MCF 10A (cell line): ENCODE measurements around the gene TAGLN. TPM values are rescaled to one million over a fixed set of nuclear protein-coding genes. Genes with fewer than 3 reads are reported as not detected.

ENCODE experiments used
- BruUV-seq: library from RNA; stranded (reverse); fragments of 400-500 nt; replicated peaks from 2 replicates; lab custom pipeline; 2021; lab: Mats Ljungman, UMichigan
- CTCF ChIA-PET: fragments of 300-600 bp; sonication (Branson Sonifier 250); formaldehyde crosslinking; extraction: SDS; loops from one replicate; lab custom pipeline; 2021; ENCODE audit warnings: antibody characterized with exemption, inconsistent platforms; lab: Yijun Ruan, JAX
- POLR2A ChIA-PET: fragments of 300-600, 350-650 bp; sonication (Branson Sonifier 250); formaldehyde crosslinking; extraction: SDS; loops from one replicate; lab custom pipeline; 2020; ENCODE audit warnings: antibody characterized with exemption, inconsistent platforms; lab: Yijun Ruan, JAX
- DNase-seq: peaks from one replicate; pipeline ENCODE4 v3.0.0-alpha.2; 2018; ENCODE audit not compliant: unreplicated experiment
- H3K27ac Mint-ChIP-seq: one replicate; pipeline ENCODE4 v1.8.0; 2022; ENCODE audit warnings: mild to moderate bottlenecking, low read depth, mixed read lengths; ENCODE audit not compliant: unreplicated experiment
- H3K27me3 Mint-ChIP-seq: one replicate; pipeline ENCODE4 v1.8.0; 2022; ENCODE audit warnings: mixed read lengths; ENCODE audit not compliant: insufficient read depth, unreplicated experiment
- H3K36me3 Mint-ChIP-seq: one replicate; pipeline ENCODE4 v1.8.0; 2022; ENCODE audit warnings: mild to moderate bottlenecking, moderate library complexity, mixed read lengths; ENCODE audit not compliant: insufficient read depth, unreplicated experiment
- H3K4me1 Mint-ChIP-seq: one replicate; pipeline ENCODE4 v1.8.0; 2022; ENCODE audit warnings: mixed read lengths; ENCODE audit not compliant: insufficient read depth, unreplicated experiment
- H3K4me3 Mint-ChIP-seq: one replicate; pipeline ENCODE4 v1.8.0; 2022; ENCODE audit warnings: mild to moderate bottlenecking, moderate library complexity, mixed read lengths; ENCODE audit not compliant: unreplicated experiment
- H3K9me3 Mint-ChIP-seq: one replicate; pipeline ENCODE4 v1.8.0; 2022; ENCODE audit warnings: mixed read lengths; ENCODE audit not compliant: unreplicated experiment
- intact Hi-C: fragments of 100-400 bp; cut with micrococcal nuclease; formaldehyde crosslinking; loops from 2 replicates; pipeline ENCODE4 v1.14.1; 2022
- total RNA-seq: library from RNA; stranded (reverse); gene quantifications from 2 replicates; pipeline ENCODE4 v1.2.3, GENCODE V29; 2022
- TF ChIP-seq, protein P1 (sequence below): fragments of 200-600 bp; IDR thresholded peaks from one replicate; pipeline ENCODE4 v1.8.0; 2022; ENCODE audit warnings: antibody characterized with exemption, mild to moderate bottlenecking; ENCODE audit not compliant: unreplicated experiment

The TAGLN gene
- total RNA-seq, 1 experiment from 2014 or later, result 45.4 TPM

- no peaks in the 10 kb centered on the region for H3K27me3 Mint-ChIP-seq
- intact Hi-C loops, result no loop called here
- no peaks in the 10 kb centered on the region for H3K9me3 Mint-ChIP-seq
- no peak overlapping the region for H3K27ac Mint-ChIP-seq
- POLR2A ChIA-PET, result interaction anchor here (0.9 kb wide), 1 partner anchor 39 kb away, joined by 3 read pairs; no protein-coding TSS in a partner anchor
- BruUV-seq, result no TSS peak
- H3K4me1 Mint-ChIP-seq, result no peaks in the 10 kb centered on the region
- CTCF ChIA-PET, result interaction anchor here (0.7 kb wide), 1 partner anchor 11 kb away, joined by 4 read pairs; no protein-coding TSS in a partner anchor
- TF ChIP-seq, protein P1, sequence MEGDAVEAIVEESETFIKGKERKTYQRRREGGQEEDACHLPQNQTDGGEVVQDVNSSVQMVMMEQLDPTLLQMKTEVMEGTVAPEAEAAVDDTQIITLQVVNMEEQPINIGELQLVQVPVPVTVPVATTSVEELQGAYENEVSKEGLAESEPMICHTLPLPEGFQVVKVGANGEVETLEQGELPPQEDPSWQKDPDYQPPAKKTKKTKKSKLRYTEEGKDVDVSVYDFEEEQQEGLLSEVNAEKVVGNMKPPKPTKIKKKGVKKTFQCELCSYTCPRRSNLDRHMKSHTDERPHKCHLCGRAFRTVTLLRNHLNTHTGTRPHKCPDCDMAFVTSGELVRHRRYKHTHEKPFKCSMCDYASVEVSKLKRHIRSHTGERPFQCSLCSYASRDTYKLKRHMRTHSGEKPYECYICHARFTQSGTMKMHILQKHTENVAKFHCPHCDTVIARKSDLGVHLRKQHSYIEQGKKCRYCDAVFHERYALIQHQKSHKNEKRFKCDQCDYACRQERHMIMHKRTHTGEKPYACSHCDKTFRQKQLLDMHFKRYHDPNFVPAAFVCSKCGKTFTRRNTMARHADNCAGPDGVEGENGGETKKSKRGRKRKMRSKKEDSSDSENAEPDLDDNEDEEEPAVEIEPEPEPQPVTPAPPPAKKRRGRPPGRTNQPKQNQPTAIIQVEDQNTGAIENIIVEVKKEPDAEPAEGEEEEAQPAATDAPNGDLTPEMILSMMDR, result no peak
- peaks cover 33% of the 10 kb centered on the region for H3K36me3 Mint-ChIP-seq
- no peak for DNase-seq
- no peak overlapping the region for H3K4me3 Mint-ChIP-seq
These were observed 13.3 kb upstream of the TAGLN start for GRCh38 chr11:117185736-117186430.

GRCh38 chr11:117186431-117186761 is 12.8 kb upstream of the TAGLN start:
- no TSS peak for BruUV-seq
- Mint-ChIP-seq H3K27ac (no peak overlapping the region), H3K27me3 (no peaks in the 10 kb centered on the region), H3K4me3 (no peak overlapping the region), H3K9me3 (no peaks in the 10 kb centered on the region), H3K4me1 (no peaks in the 10 kb centered on the region), H3K36me3 (peaks cover 33% of the 10 kb centered on the region)
- ChIA-PET CTCF (interaction anchor here (0.7 kb wide), 1 partner anchor 10 kb away, joined by 4 read pairs; no protein-coding TSS in a partner anchor), POLR2A (interaction anchor here (0.9 kb wide), 1 partner anchor 40 kb away, joined by 3 read pairs; no protein-coding TSS in a partner anchor)
- TF ChIP-seq, protein P1, result no peak
- intact Hi-C loops, result no loop called here
- no peak for DNase-seq

DNA sequence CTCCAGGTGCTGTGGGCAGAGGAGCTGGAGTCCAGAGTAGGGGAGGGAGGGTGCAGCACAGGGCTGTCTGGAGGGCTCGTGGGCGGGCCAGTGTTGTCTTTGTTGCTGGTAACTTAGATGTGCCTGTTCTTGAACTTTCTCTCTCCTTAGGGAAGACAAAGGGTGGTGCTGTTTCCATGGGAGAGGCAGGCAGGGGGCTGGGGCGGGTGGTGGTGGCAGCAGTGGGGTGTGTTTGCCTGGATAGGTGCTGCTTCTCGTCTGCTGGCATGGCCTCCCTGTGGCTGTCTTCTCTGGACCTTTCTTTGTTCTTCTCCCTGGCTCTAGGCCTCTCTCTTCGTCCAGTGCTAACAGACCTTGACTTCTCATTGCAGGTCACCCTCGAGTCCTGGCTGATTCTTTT is 12.2 kb upstream of the TAGLN start:
- BruUV-seq, result no TSS peak

DNA sequence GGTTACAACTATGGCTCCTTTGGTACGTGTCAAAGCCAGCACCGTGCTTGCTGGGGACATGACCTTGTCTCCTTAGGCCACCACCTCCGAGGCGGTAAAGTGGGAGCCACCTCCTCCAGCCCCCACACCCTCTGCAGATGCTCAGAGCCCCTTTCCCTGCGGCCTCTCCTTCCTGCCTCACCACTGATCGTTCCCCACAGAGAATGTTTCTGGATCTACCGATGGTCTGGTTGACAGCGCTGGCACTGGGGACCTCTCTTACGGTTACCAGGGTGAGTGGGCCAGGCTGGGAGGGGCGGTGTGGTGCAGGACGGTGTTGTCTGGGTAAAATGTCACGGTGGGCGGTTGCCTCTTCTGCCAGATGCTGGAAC is 11.8 kb upstream of the TAGLN start:
- H3K27ac Mint-ChIP-seq, result no peak overlapping the region
- no peaks in the 10 kb centered on the region for H3K27me3 Mint-ChIP-seq
- CTCF ChIA-PET, result interaction anchor here (0.6 kb wide), 1 partner anchor 31 kb away, joined by 3 read pairs; no protein-coding TSS in a partner anchor
- H3K9me3 Mint-ChIP-seq, result no peaks in the 10 kb centered on the region
- BruUV-seq, result no TSS peak
- TF ChIP-seq, protein P1, result no peak
- no peaks in the 10 kb centered on the region for H3K4me1 Mint-ChIP-seq
- no peak overlapping the region for H3K4me3 Mint-ChIP-seq
- POLR2A ChIA-PET, result interaction anchor here (0.7 kb wide), 1 partner anchor 10 kb away, joined by 5 read pairs; no protein-coding TSS in a partner anchor
- peaks cover 32% of the 10 kb centered on the region for H3K36me3 Mint-ChIP-seq
- intact Hi-C loops, result no loop called here
- no peak for DNase-seq

More for the DNA sequence above, 12.2 kb upstream of the TAGLN start:
- intact Hi-C loops, result no loop called here
- Mint-ChIP-seq H3K4me1 (no peaks in the 10 kb centered on the region), H3K9me3 (no peaks in the 10 kb centered on the region), H3K4me3 (no peak overlapping the region), H3K27me3 (no peaks in the 10 kb centered on the region), H3K27ac (no peak overlapping the region), H3K36me3 (peaks cover 33% of the 10 kb centered on the region)
- no peak for DNase-seq
- TF ChIP-seq, protein P1, result no peak
- POLR2A ChIA-PET, result interaction anchor here (0.7 kb wide), 1 partner anchor 10 kb away, joined by 5 read pairs; no protein-coding TSS in a partner anchor
- CTCF ChIA-PET, result interaction anchor here (0.6 kb wide), 1 partner anchor 32 kb away, joined by 3 read pairs; no protein-coding TSS in a partner anchor
